Smooth muscle cell (in vitro differentiated cells): ENCODE data around the gene LEO1. TPM values are rescaled to one million over a fixed set of nuclear protein-coding genes. Genes with fewer than 3 reads are reported as not detected.

Experiments
- DNase-seq: peaks from one replicate; lab custom pipeline; 2025; ENCODE audit not compliant: unreplicated experiment; lab: John Stamatoyannopoulos, UW
- H2AFZ ChIP-seq: fragments of 200-600 bp; sonication (generic); 2 replicates; pipeline ENCODE4 v1.6.0; 2016; ENCODE audit warnings: antibody characterized with exemption, low read depth, mild to moderate bottlenecking
- H3F3A ChIP-seq: fragments of 200-600 bp; sonication (generic); 2 replicates; pipeline ENCODE4 v1.6.0; 2017; ENCODE audit warnings: antibody characterized with exemption, low read depth
- H3K27ac ChIP-seq: fragments of 200-600 bp; sonication (generic); 2 replicates; pipeline ENCODE4 v1.5.1; 2016; ENCODE audit warnings: low read depth, mild to moderate bottlenecking
- H3K27me3 ChIP-seq: fragments of 200-600 bp; sonication (generic); 2 replicates; pipeline ENCODE4 v1.6.1; 2016; ENCODE audit warnings: low read depth, mild to moderate bottlenecking
- H3K36me3 ChIP-seq: fragments of 200-600 bp; sonication (generic); 2 replicates; pipeline ENCODE4 v1.5.1; 2016; ENCODE audit warnings: low read depth
- H3K4me1 ChIP-seq: fragments of 200-600 bp; sonication (generic); 2 replicates; pipeline ENCODE4 v1.5.1; 2016; ENCODE audit warnings: low read depth
- H3K4me2 ChIP-seq: fragments of 200-600 bp; sonication (generic); 2 replicates; pipeline ENCODE4 v1.6.0; 2016; ENCODE audit warnings: mild to moderate bottlenecking
- H3K4me3 ChIP-seq: fragments of 200-600 bp; sonication (generic); 2 replicates; pipeline ENCODE4 v1.5.1; 2016; ENCODE audit warnings: mild to moderate bottlenecking
- H3K79me2 ChIP-seq: fragments of 200-600 bp; sonication (generic); 2 replicates; pipeline ENCODE4 v1.6.0; 2016; ENCODE audit warnings: low read depth, mild to moderate bottlenecking
- H3K9ac ChIP-seq: fragments of 200-600 bp; sonication (generic); 2 replicates; pipeline ENCODE4 v1.6.0; 2016; ENCODE audit warnings: low read depth
- H3K9me3 ChIP-seq: fragments of 200-600 bp; sonication (generic); replicated peaks from 2 replicates; pipeline ENCODE4 v1.5.1; 2016; ENCODE audit warnings: low read depth
- H4K20me1 ChIP-seq: fragments of 200-600 bp; sonication (generic); 2 replicates; pipeline ENCODE4 v1.6.0; 2016; ENCODE audit warnings: low read depth
- CTCF ChIP-seq: fragments of 200-600 bp; sonication (generic); IDR thresholded peaks from 2 replicates; pipeline ENCODE4 v1.5.1; 2017; ENCODE audit warnings: borderline replicate concordance, mild to moderate bottlenecking, antibody characterized with exemption; ENCODE audit not compliant: insufficient read depth, poor library complexity, severe bottlenecking
- WGBS: methylation state at CpG from one replicate; pipeline ENCODE4 v1.1.7; 2016; ENCODE audit warnings: low lambda C conversion rate; 5-methylcytosine and 5-hydroxymethylcytosine counted together
- polyA plus RNA-seq: library from polyadenylated mRNA; unstranded; fragments of >200 nt; fragmentation: Nextera tagmentation; extraction: Ambion mirVana; gene quantifications from 2 replicates; pipeline ENCODE4 v1.2.1, GENCODE V29; 2016
- total RNA-seq: library from RNA; depleted of rRNA; stranded (reverse); fragments of >200 nt; gene quantifications from 2 replicates; pipeline ENCODE4 v1.2.3, GENCODE V29; 2014

The LEO1 gene
- total and polyA plus RNA-seq, 2 experiments from 2014 or later: 20.5 to 26.6 TPM

GRCh38 chr15:51939216-51939615, 32.4 kb downstream of the LEO1 start:
- Histone ChIP-seq H3K4me3 (no peak overlapping the region), H3K4me2 (no peak overlapping the region), H3K27me3 (no peaks in the 10 kb centered on the region), H3K9me3 (no peaks in the 10 kb centered on the region), H3K9ac (no peak overlapping the region), H2AFZ (no peak overlapping the region), H3K27ac (no peak overlapping the region), H3K36me3 (no peaks in the 10 kb centered on the region), H3K79me2 (no peaks in the 10 kb centered on the region), H3F3A (no peaks in the 10 kb centered on the region), H3K4me1 (no peaks in the 10 kb centered on the region), H4K20me1 (no peaks in the 10 kb centered on the region)
- DNase-seq: no peak
- TF ChIP-seq CTCF: no peak

GRCh38 chr15:51938286-51938685, 33.3 kb downstream of the LEO1 start:
- Histone ChIP-seq H3K27ac (no peak overlapping the region), H3K27me3 (no peaks in the 10 kb centered on the region), H3K9me3 (no peaks in the 10 kb centered on the region), H3K4me3 (no peak overlapping the region), H3F3A (no peaks in the 10 kb centered on the region), H3K9ac (no peak overlapping the region), H2AFZ (no peak overlapping the region), H3K4me2 (no peak overlapping the region), H3K79me2 (no peaks in the 10 kb centered on the region), H3K4me1 (no peaks in the 10 kb centered on the region), H3K36me3 (no peaks in the 10 kb centered on the region), H4K20me1 (no peaks in the 10 kb centered on the region)
- no peak for DNase-seq
- TF ChIP-seq CTCF: no peak
- WGBS: 86% methylated on average over 3 of the region's 3 CpGs

- 91% methylated on average over 2 of the region's 2 CpGs for whole genome bisulfite sequencing
- Histone ChIP-seq H3K36me3 (no peaks in the 10 kb centered on the region), H3K79me2 (no peaks in the 10 kb centered on the region), H4K20me1 (no peaks in the 10 kb centered on the region), H3K4me2 (no peak overlapping the region), H3K27ac (no peak overlapping the region), H3K4me1 (no peaks in the 10 kb centered on the region), H3K4me3 (no peak overlapping the region), H3K27me3 (no peaks in the 10 kb centered on the region), H3K9me3 (no peaks in the 10 kb centered on the region), H2AFZ (no peak overlapping the region), H3F3A (no peaks in the 10 kb centered on the region), H3K9ac (no peak overlapping the region)
- no peak for DNase-seq
- no peak for TF ChIP-seq CTCF
Observed at GRCh38 chr15:51936105-51936478, 35.5 kb downstream of the LEO1 start.

- H3K4me1 ChIP-seq: no peaks in the 10 kb centered on the region
- no peaks in the 10 kb centered on the region for H3K36me3 ChIP-seq
- no peak for DNase-seq
- TF ChIP-seq CTCF: no peak
- no peaks in the 10 kb centered on the region for H4K20me1 ChIP-seq
- H3K4me2 ChIP-seq: no peak overlapping the region
- H3K9ac ChIP-seq: no peak overlapping the region
- no peaks in the 10 kb centered on the region for H3K79me2 ChIP-seq
- H3K9me3 ChIP-seq: no peaks in the 10 kb centered on the region
- no peaks in the 10 kb centered on the region for H3K27me3 ChIP-seq
- H3F3A ChIP-seq: no peaks in the 10 kb centered on the region
- no peak overlapping the region for H2AFZ ChIP-seq
- no peak overlapping the region for H3K4me3 ChIP-seq
- no peak overlapping the region for H3K27ac ChIP-seq
- WGBS: 91% methylated on average over 5 of the region's 5 CpGs
Observed at GRCh38 chr15:51935466-51936104, 36.0 kb downstream of the LEO1 start.
